GM12865 (cell line): Measurements from ENCODE around the gene TSPAN14.
A peak's percentile ranks its signal among the peaks of the same experiment; 100 is the strongest.

Source experiments
- DNase-seq: peaks from one replicate; pipeline ENCODE4 v3.0.0; 2010; ENCODE audit warnings: low read depth
- H3K4me3 ChIP-seq: 2 replicates; pipeline ENCODE4 v1.5.1; 2011; ENCODE audit warnings: mild to moderate bottlenecking, low read depth, low read length, control low read depth
- TF ChIP-seq, protein P1 (sequence below): IDR thresholded peaks from 2 replicates; pipeline ENCODE4 v1.5.1; 2011; ENCODE audit warnings: low read length, control low read depth, low read depth, inconsistent platforms; ENCODE audit not compliant: insufficient read depth; ENCODE audit errors: missing control alignments

Gene TSPAN14

DNA sequence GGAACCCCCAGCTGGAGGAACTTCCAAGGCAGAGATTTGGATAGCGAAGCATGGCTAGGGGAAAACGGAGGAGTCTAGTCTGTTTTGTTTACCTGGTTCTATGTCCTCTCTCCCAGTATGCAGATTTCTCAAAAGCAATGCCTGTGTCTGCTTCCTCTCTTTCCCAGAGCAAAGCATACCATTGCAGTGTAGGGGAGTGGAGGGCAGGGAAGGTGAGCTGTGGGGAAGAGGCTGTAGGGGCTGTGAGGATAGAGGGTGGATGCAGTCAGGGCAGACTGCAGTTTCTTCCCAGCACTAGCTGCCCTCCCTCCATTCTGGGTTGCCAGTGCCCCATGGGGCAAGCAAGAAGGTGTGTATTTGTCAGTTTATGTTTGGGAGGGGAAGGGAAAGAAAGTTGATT, 16.9 kb upstream of the TSPAN14 start:
- TF ChIP-seq, protein P1, sequence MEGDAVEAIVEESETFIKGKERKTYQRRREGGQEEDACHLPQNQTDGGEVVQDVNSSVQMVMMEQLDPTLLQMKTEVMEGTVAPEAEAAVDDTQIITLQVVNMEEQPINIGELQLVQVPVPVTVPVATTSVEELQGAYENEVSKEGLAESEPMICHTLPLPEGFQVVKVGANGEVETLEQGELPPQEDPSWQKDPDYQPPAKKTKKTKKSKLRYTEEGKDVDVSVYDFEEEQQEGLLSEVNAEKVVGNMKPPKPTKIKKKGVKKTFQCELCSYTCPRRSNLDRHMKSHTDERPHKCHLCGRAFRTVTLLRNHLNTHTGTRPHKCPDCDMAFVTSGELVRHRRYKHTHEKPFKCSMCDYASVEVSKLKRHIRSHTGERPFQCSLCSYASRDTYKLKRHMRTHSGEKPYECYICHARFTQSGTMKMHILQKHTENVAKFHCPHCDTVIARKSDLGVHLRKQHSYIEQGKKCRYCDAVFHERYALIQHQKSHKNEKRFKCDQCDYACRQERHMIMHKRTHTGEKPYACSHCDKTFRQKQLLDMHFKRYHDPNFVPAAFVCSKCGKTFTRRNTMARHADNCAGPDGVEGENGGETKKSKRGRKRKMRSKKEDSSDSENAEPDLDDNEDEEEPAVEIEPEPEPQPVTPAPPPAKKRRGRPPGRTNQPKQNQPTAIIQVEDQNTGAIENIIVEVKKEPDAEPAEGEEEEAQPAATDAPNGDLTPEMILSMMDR = no peak
- no peak for DNase-seq
- no peak overlapping the region for H3K4me3 ChIP-seq

DNA sequence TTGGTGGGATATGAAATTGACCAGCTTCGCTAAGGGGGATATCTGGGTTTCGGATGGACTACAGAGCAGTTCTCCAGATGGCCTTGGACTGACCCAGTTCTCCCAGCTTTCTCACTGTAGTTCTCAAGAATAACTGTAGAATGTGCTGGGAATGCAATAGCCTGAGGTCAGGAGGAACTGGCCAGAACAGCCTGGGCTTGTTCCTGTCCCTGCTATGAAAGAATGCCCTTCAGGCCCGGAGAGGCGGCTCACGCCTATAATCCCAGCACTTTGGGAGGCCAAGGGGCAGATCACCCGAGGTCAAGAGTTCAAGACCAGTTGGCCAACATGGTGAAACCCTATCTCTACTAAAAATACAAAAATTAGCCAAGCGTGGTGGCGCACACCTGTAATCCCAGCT, 12.3 kb upstream of the TSPAN14 start:
- TF ChIP-seq, protein P1 = no peak
- H3K4me3 ChIP-seq = no peak overlapping the region
- DNase-seq = no peak

DNA sequence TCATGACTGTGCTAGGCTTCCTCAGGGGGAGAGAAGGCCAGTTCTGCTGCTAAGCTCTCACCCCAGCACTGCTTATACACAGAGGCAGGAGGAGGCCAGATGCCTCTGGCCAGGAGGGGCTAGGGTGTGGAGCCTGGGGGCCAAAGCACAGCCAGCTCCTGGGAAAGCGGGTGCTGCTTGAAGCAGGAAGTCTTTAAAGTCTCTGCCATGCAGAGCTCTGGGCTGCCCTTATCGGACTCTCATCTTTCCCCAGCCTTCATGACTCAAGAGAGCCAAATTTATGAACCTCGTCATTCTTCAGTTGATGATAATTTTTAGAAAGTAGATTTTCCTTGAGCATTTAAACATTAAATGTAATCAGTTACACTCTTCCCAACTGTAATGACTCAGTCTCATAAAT, 11.2 kb upstream of the TSPAN14 start:
- TF ChIP-seq, protein P1 = no peak
- no peak overlapping the region for H3K4me3 ChIP-seq
- no peak for DNase-seq

GRCh38 chr10:80443531-80443974, 10.6 kb upstream of the TSPAN14 start:
- TF ChIP-seq, protein P1 = peak; percentile 46
- no peak overlapping the region for H3K4me3 ChIP-seq
- DNase-seq = peak; percentile 63

GRCh38 chr10:80444124-80444523, 10.0 kb upstream of the TSPAN14 start:
- TF ChIP-seq, protein P1 = no peak
- H3K4me3 ChIP-seq = no peak overlapping the region
- DNase-seq = no peak

DNA sequence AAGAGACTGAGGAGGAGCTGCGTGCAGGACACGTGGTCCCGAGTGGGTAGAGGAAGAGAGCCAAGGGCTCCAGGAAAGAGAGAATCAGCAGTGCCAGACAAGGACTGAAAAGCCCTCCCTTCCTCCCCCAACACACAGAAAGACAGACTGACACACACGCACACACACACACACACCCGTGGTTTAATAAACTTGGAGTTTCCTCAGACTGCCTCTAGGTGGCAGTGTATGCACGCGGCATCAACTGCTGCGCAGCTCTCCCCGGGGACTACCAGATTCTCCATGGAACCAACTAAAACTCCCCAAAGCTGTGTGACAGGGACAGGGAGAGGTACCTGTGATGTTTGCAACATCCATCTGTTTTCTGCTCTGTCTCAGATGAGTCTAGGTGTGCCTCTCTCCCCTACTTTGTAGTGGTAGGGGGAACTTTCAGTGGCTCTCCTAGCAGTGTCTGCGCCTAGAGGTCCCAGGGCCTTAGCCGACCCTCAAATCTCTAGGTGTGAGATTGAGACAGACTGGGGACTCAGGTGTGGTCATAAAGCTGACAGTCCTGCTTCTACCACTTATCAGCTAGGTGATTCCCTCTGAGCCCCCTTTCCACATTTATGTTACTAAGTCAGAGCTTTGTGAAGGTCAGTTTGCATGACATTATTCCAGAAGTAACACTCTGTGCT, 9.3 kb upstream of the TSPAN14 start:
- TF ChIP-seq, protein P1 = peak; percentile 93
- H3K4me3 ChIP-seq = no peak overlapping the region
- DNase-seq = peak; percentile 78
